Tibial nerve (tissue), 4 donors: ENCODE measurements around the gene SCAMP4. TPM values are rescaled to one million over a fixed set of nuclear protein-coding genes. Genes with fewer than 3 reads are reported as not detected.
A peak's percentile ranks its signal among the peaks of the same experiment; 100 is the strongest.

ENCODE experiments used
- DNase-seq, 2 donors: peaks; one replicate each; pipeline ENCODE4 v3.0.0-alpha.2; 2019; ENCODE audit warnings: low spot score in 2 of 2
- H3K27ac ChIP-seq, 4 donors: fragments of 200-600 bp; sonication (generic) in 3 of 4; one replicate each; pipeline ENCODE4 v1.5.1; 2017 to 2019; ENCODE audit warnings: mild to moderate bottlenecking in 1 of 4
- H3K27me3 ChIP-seq, 2 donors: fragments of 200-600 bp; sonication (generic) in 1 of 2; one replicate each; pipeline versions ENCODE4 v1.5.1 to v1.6.0; 2017 to 2019
- H3K36me3 ChIP-seq, 3 donors: fragments of 200-600 bp; sonication (generic); one replicate each; pipeline ENCODE4 v1.5.1; 2018 to 2019
- H3K4me1 ChIP-seq, 4 donors: fragments of 200-600 bp; sonication (generic) in 3 of 4; one replicate each; pipeline ENCODE4 v1.5.1; 2017 to 2019
- H3K4me3 ChIP-seq, 4 donors: fragments of 200-600 bp; sonication (generic) in 3 of 4; one replicate each; pipeline ENCODE4 v1.5.1; 2017 to 2019; ENCODE audit warnings: mild to moderate bottlenecking in 1 of 4, moderate library complexity in 1 of 4
- H3K9me3 ChIP-seq, 4 donors: fragments of 200-600 bp; sonication (generic) in 3 of 4; one replicate each; pipeline ENCODE4 v1.5.1; 2017 to 2019
- EP300 ChIP-seq, 2 donors: sonication (generic); formaldehyde crosslinking; IDR thresholded peaks; one replicate each; pipeline ENCODE4 v1.6.1; 2017; ENCODE audit warnings: antibody characterized with exemption in 2 of 2, mild to moderate bottlenecking in 1 of 2
- POLR2A ChIP-seq, 2 donors: fragments of 450-650 bp; IDR thresholded peaks; one replicate each; pipeline ENCODE4 v1.6.1; 2017; ENCODE audit warnings: antibody characterized with exemption in 2 of 2, mild to moderate bottlenecking in 2 of 2, moderate library complexity in 2 of 2
- WGBS, 2 donors: methylation state at CpG; one replicate each; pipeline ENCODE4 v1.1.5; 2018; 5-methylcytosine and 5-hydroxymethylcytosine counted together
- total RNA-seq, 4 donors: library from RNA; depleted of rRNA; stranded (reverse); fragments of >200 nt; gene quantifications; one replicate each; pipeline ENCODE4 v1.1.0, GENCODE V29; 2016
- TF ChIP-seq, protein P1 (sequence below), 5 experiments: fragments of 200-600 bp in 3 of 5; fragments of 450-650 bp in 2 of 5; sonication (generic) in 3 of 5; IDR thresholded peaks; one replicate each; pipeline ENCODE4 v1.5.1; 2016 to 2019; ENCODE audit warnings: antibody characterized with exemption in 5 of 5, mild to moderate bottlenecking in 3 of 5, moderate library complexity in 2 of 5

Gene SCAMP4
- total RNA-seq, 4 donors from 2014 or later = 34.7 to 65.7 (median 56.2) TPM

GRCh38 chr19:1882089-1882785 is 23.0 kb upstream of the SCAMP4 start:
- peaks cover 0 to 64% (median 36%) of the 10 kb centered on the region in 4 donors for H3K4me1 ChIP-seq
- TF ChIP-seq POLR2A (IDR thresholded peaks at IDR 0.05) = no peak
- TF ChIP-seq EP300 (IDR thresholded peaks at IDR 0.05) = no peak
- TF ChIP-seq, protein P1, sequence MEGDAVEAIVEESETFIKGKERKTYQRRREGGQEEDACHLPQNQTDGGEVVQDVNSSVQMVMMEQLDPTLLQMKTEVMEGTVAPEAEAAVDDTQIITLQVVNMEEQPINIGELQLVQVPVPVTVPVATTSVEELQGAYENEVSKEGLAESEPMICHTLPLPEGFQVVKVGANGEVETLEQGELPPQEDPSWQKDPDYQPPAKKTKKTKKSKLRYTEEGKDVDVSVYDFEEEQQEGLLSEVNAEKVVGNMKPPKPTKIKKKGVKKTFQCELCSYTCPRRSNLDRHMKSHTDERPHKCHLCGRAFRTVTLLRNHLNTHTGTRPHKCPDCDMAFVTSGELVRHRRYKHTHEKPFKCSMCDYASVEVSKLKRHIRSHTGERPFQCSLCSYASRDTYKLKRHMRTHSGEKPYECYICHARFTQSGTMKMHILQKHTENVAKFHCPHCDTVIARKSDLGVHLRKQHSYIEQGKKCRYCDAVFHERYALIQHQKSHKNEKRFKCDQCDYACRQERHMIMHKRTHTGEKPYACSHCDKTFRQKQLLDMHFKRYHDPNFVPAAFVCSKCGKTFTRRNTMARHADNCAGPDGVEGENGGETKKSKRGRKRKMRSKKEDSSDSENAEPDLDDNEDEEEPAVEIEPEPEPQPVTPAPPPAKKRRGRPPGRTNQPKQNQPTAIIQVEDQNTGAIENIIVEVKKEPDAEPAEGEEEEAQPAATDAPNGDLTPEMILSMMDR (IDR thresholded peaks at IDR 0.05) = no peak
- H3K36me3 ChIP-seq = peaks cover 0 to 19% (median 0%) of the 10 kb centered on the region in 3 donors
- H3K4me3 ChIP-seq = peak overlapping the region; percentile 4 to 66 (median 20)
- WGBS, 2 donors = 26 to 60% methylated on average over 23 to 30 of the region's 31 CpGs
- H3K9me3 ChIP-seq = no peaks in the 10 kb centered on the region
- no peaks in the 10 kb centered on the region for H3K27me3 ChIP-seq
- peak overlapping the region; percentile 14 to 89 (median 84) for H3K27ac ChIP-seq
- DNase-seq = no peak

- TF ChIP-seq POLR2A (IDR thresholded peaks at IDR 0.05) = no peak
- TF ChIP-seq EP300 (IDR thresholded peaks at IDR 0.05) = no peak
- TF ChIP-seq, protein P1 (IDR thresholded peaks at IDR 0.05) = no peak
- H3K4me3 ChIP-seq = peak overlapping the region in 2 of 4 donors; percentile 66 to 88
- peak overlapping the region; percentile 14 to 89 (median 84) for H3K27ac ChIP-seq
- H3K9me3 ChIP-seq = no peaks in the 10 kb centered on the region
- peaks cover 0 to 19% (median 0%) of the 10 kb centered on the region in 3 donors for H3K36me3 ChIP-seq
- 50 to 56% methylated on average over 22 to 25 of the region's 25 CpGs for WGBS, 2 donors
- peaks cover 0 to 63% (median 36%) of the 10 kb centered on the region in 4 donors for H3K4me1 ChIP-seq
- no peaks in the 10 kb centered on the region for H3K27me3 ChIP-seq
- DNase-seq = no peak
Observed at GRCh38 chr19:1882786-1883692, 22.2 kb upstream of the SCAMP4 start.

GRCh38 chr19:1883784-1884183 is 21.4 kb upstream of the SCAMP4 start:
- peaks cover 0 to 60% (median 36%) of the 10 kb centered on the region in 4 donors for H3K4me1 ChIP-seq

GRCh38 chr19:1884291-1884718 is 20.9 kb upstream of the SCAMP4 start:
- H3K4me1 ChIP-seq = peaks cover 0 to 60% (median 36%) of the 10 kb centered on the region in 4 donors
- H3K27ac ChIP-seq = peak overlapping the region; percentile 64 to 89 (median 84)
- peaks cover 0 to 11% (median 0%) of the 10 kb centered on the region in 3 donors for H3K36me3 ChIP-seq
- no peak for DNase-seq
- 2 to 7% methylated on average over 11 of the region's 11 CpGs for WGBS, 2 donors
- TF ChIP-seq, protein P1 (IDR thresholded peaks at IDR 0.05) = no peak
- TF ChIP-seq EP300 (IDR thresholded peaks at IDR 0.05) (no peak), POLR2A (IDR thresholded peaks at IDR 0.05) (no peak)
- H3K9me3 ChIP-seq = no peaks in the 10 kb centered on the region
- peak overlapping the region; percentile 58 to 88 (median 76) for H3K4me3 ChIP-seq
- H3K27me3 ChIP-seq = no peaks in the 10 kb centered on the region

More at GRCh38 chr19:1883784-1884183, 21.4 kb upstream of the SCAMP4 start:
- H3K27ac ChIP-seq = peak overlapping the region; percentile 64 to 89 (median 84)
- peak overlapping the region; percentile 58 to 88 (median 76) for H3K4me3 ChIP-seq
- 23 to 25% methylated on average over 8 of the region's 8 CpGs for WGBS, 2 donors
- H3K27me3 ChIP-seq = no peaks in the 10 kb centered on the region
- peaks cover 0 to 14% (median 0%) of the 10 kb centered on the region in 3 donors for H3K36me3 ChIP-seq
- H3K9me3 ChIP-seq = no peaks in the 10 kb centered on the region
- no peak for TF ChIP-seq POLR2A (IDR thresholded peaks at IDR 0.05)
- no peak for TF ChIP-seq EP300 (IDR thresholded peaks at IDR 0.05)
- TF ChIP-seq, protein P1 (IDR thresholded peaks at IDR 0.05) = no peak
- DNase-seq = no peak
